NCI-H128 (cell line): Measurements from ENCODE around the gene DENND2D.
"Not testable (repeated sequence)": the region's sequence is repeated elsewhere in the genome, so short reads cannot be mapped to it uniquely, and the experiment has no call there.

Experiments used
- DNase-seq: peaks from one replicate; lab custom pipeline; 2025; ENCODE audit not compliant: unreplicated experiment; lab: John Stamatoyannopoulos, UW

Gene DENND2D

GRCh38 chr1:111222308-111223125 lies 22.1 kb upstream of the DENND2D start:
- DNase-seq, result peak; percentile 37

DNA sequence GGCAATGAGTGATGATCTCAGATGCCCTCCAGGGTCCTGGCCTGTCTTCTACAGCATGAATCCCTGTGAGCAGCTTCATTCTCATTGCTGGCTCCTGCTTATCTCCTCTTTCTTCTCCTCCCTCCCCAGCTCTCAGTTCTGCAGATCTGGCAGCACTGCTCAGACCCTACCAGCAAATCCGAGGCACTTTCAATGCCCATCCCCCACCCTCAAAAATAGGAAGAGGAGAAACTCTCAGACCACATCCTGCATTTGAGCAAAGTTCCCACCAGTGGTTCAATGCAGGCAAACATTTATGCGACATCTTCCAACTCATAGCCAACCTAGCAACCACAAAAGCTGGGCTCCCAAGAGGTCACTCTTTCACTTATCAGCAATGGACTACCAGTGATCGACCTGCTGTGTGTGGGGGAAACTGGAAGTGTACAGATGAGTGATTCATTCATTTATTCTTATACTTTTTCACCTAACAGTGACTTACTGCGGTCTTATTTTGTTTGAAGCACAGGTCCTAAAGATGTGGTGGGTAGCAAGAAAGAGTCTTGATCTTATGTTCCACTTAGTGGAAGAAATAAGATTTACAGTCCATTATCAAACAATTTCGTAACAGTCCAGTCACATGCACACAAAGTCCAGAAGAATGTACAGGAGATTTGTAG lies 21.3 kb upstream of the DENND2D start:
- DNase-seq, result no peak

- no peak for DNase-seq
Measured at GRCh38 chr1:111221276-111221632, 20.8 kb upstream of the DENND2D start.

GRCh38 chr1:111220302-111220890 lies 19.9 kb upstream of the DENND2D start:
- no peak for DNase-seq

DNA sequence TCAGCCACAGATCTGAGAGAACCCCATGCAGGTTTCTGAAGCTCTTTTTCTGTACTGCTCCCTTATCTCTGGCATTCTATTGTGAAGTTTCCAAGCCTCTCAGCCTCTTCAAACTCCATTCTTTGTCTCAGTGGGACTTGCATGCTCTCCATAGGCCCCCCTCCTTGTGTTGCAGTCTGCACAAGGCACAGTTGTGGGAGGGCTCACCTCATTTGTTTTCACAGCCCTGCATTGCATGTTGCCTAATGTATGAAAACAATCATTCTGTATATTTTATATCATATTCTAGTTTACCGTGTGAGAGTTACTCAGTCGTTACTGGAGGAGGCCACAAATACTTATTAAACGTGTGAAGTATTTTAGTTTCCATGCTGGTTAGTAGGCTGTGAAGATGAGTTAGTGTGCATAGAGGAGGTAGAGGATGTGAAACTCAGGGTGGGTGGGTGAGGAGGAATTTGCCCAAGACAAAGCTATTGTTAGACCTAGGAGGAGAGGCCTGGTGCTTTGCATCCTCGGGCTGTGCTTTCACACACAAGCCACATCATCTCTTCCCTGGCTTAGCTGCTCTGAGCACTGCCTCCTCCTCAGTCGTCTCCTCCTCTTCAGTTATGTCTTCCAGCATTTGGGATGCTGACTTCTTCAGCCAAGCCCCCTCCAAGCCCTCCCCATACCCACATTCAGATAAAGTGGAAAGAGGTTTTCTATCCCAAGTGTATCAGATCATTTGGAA lies 19.3 kb upstream of the DENND2D start:
- no peak for DNase-seq

DNA sequence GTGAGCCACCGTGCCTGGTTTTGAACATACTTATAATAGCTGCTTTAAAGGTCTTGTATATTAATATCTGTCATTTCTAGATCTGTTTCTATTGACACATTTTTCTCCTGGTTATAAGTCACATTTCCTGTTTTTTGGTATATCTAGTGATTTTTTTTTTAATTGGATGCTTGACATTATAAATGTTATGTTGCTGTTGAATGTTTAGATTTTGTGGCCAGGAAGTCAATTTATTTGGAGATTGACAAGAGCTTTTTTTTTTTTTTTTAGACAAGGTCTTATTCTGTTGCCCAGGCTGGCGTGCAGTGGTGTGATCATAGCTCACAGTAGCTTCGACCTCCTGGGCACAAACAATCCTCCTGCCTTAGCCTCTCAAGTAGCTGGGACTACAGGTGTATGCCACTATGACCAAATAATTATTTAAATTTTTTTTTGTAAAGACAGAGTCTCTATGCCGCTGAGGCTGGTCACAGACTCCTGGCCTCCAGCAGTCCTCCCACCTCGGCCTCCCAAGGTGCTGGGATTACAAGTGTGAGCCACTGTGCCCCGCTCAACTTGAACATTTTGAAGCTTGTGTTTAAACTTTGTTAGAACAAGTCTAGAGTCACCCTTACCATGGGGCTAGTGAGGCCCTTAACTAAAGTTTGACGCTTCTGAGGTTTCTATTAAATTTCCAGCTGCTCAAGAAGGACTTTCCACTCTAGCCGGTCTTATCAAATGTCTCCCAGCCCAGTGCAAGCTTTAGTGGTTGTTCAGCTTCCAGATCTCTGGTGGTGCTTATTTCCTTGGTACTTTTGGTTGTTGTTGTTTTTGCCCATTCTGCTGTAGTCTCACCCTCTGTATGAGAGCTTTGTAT lies 18.5 kb upstream of the DENND2D start:
- DNase-seq, result no peak

DNA sequence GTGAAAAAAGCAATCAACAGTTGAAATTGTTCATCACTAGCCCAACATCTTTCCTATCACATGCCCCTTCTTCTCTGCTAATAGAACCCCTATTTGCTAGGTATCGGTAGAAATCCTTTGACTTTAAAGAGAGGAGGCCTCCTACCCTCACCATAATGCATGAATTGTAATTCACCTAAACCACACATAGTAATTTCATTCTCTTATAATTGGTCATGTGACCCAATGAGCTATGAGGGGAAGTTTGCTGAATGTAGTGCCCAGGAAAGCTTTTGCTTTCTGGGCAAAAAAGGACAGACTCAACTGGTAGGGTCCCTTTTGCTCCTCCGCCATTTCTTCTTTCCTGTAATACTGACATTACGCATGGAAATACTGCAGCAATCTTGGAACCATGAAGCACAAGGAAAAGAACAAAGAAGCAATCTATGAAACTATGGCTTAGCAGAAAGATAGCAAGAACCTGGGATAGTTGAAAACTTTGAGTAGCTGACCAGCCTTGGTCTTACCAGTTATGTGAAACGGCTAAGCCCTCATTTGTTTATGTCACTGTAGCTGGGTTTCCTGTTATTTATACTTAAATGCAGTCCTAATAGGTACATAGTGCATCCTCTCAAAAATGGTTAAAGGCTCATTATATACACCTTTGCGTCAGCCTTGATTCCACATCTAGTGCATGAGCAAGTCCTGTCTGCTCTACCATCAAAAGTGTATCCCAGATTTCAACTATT lies 16.9 kb upstream of the DENND2D start:
- DNase-seq, result no peak

DNA sequence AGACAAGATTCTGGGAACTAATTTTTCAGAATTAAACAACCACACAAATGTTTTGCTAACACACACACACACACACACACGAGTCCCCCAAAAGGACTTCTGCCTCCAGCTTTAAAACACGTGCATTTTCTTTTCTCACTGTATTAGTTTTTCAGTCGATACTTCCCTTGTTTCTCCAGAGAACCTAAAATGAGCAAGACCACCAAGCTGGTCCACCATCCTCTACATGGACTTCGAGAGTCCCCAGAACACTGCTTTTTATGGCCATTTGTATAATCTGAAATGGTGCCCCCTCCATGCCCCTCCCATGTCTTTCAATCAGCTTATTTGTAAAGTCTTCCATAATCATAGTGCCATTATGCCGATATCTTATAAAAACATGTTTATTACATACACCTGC lies 16.3 kb upstream of the DENND2D start:
- DNase-seq, result no peak

GRCh38 chr1:111215285-111215684 lies 14.8 kb upstream of the DENND2D start:
- DNase-seq, result not testable (repeated sequence)

GRCh38 chr1:111214884-111215283 lies 14.4 kb upstream of the DENND2D start:
- no peak for DNase-seq

- no peak for DNase-seq
Measured at GRCh38 chr1:111214074-111214801, 13.8 kb upstream of the DENND2D start.

- DNase-seq, result no peak
Measured at GRCh38 chr1:111213412-111213811, 13.0 kb upstream of the DENND2D start.

DNA sequence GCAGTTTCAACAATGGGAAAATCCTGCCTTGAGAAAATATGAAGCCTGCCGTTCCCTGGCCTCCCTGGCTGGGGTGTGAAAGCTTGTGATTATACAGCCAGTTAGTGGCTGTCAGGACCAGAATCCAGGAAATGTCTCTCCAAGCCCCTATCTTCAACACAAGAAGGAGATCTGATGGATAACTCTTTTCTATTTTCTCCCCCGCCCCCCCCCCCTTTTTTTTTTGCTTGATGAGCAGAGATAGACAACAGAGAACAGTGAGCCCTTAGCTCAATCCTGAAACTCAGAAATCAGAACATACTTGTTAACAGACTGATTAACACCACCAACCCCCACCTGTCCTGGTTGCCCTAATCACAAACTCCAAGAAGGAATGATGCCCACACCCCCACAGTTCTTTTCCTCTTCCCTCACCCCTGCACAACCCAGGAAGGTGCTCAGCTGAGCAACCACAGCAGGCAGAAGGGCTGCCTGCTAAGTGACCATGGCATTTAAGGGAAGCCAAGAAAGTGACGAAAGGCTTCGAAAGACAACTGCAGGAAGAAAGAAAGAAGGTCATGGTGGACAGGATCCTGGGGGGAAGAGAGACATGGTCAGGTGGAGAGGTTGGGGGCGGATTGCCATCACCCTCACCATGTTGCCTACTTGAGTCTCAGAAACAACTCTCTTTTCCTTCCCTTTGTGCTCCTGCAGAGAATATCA lies 12.3 kb upstream of the DENND2D start:
- no peak for DNase-seq

GRCh38 chr1:111211921-111212320 lies 11.5 kb upstream of the DENND2D start:
- no peak for DNase-seq

- DNase-seq, result no peak
Measured at GRCh38 chr1:111209622-111210021, 9.2 kb upstream of the DENND2D start.

- DNase-seq, result no peak
Measured at GRCh38 chr1:111208921-111209320, 8.5 kb upstream of the DENND2D start.

DNA sequence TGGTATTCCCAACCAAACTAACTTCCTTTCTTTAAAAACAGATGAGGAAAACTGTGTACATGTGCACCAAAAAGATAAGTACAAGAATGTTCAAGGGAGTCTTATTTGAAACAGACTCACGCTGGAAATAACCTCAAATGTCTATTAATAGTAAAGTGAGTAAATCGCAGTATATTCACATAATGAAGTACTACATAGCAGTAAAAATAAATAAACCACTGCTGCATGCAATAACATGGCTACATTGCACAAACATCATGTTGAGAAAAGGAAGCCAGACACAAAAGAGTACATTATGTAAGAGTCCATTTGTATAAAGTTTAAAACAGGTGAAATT lies 5.2 kb upstream of the DENND2D start:
- DNase-seq, result no peak

DNA sequence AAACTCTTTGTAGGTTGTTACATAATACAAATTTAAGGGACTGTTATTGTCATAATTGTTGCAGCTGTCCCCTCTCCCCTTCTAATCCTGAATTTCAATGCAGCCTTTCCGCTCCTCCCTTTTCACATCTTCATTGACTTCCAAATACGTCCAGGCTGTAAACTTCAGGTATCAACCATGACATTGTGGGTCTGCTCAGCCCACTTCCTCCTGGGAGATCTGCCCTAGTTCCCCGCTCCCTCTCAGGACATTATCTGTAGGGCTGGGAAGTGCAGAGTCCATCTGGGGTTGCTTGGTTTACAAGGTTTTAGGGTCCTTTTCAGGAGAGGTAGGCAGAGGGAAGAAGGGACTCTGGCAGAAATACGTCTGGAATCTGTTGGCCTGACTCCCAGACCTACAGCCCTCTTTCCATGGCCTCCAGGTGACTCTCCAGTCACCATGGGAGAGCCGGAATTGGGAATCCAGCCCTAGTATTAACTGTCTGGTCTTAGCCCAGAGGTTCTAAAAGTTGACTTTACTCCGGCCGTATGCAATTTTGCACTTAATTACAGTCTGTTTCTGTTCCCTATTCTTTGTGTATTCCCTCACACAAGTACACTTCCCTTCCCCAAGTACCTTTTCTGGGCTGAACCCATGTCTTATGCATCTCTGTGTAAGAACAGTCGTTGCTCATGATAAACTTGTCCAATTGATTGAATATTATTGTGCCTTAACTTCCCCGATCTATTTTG lies 4.7 kb upstream of the DENND2D start:
- no peak for DNase-seq
